WTC11 (cell line): Measurements from ENCODE around the gene ZNF714. TPM values are rescaled to one million over a fixed set of nuclear protein-coding genes. Genes with fewer than 3 reads are reported as not detected.

Source experiments
- ATAC-seq: fragments of 200-7000 bp; cut with Tn5 transposase; 2 replicates; pipeline ENCODE4 v1.10.0; 2021; ENCODE audit warnings: mild to moderate bottlenecking, moderate library complexity
- CTCF ChIA-PET: fragments of 300-600 bp; sonication (Branson Sonifier 250); formaldehyde crosslinking; loops from one replicate; lab custom pipeline; 2021; ENCODE audit warnings: antibody characterized with exemption; lab: Charles Lee
- POLR2A ChIA-PET: fragments of 350-600 bp; sonication (Branson Sonifier 250); formaldehyde crosslinking; loops from one replicate; lab custom pipeline; 2021; ENCODE audit warnings: antibody characterized with exemption; lab: Charles Lee
- DNase-seq: peaks from one replicate; pipeline ENCODE4 v3.0.0; 2021; ENCODE audit warnings: low spot score
- H3K27ac Mint-ChIP-seq: 2 replicates; pipeline ENCODE4 v1.8.0; 2021; ENCODE audit warnings: mixed read lengths
- H3K27me3 Mint-ChIP-seq: 2 replicates; pipeline ENCODE4 v1.8.0; 2021; ENCODE audit warnings: low read depth, mild to moderate bottlenecking, moderate library complexity, mixed read lengths
- H3K36me3 Mint-ChIP-seq: 2 replicates; pipeline ENCODE4 v1.8.0; 2021; ENCODE audit warnings: mixed read lengths
- H3K4me1 Mint-ChIP-seq: 2 replicates; pipeline ENCODE4 v1.8.0; 2022; ENCODE audit warnings: mixed read lengths
- H3K4me3 Mint-ChIP-seq: 2 replicates; pipeline ENCODE4 v1.8.0; 2021; ENCODE audit warnings: mild to moderate bottlenecking, moderate library complexity, mixed read lengths
- H3K9me3 Mint-ChIP-seq: 2 replicates; pipeline ENCODE4 v1.8.0; 2021; ENCODE audit warnings: mixed read lengths
- ATF6 ChIP-seq: sonication (generic); formaldehyde crosslinking; IDR thresholded peaks from 2 replicates; pipeline ENCODE4 v1.8.1; 2023; ENCODE audit warnings: mild to moderate bottlenecking, missing genetic modification reagents
- CBFB ChIP-seq: sonication (generic); formaldehyde crosslinking; IDR thresholded peaks from 2 replicates; pipeline ENCODE4 v1.8.1; 2022; ENCODE audit warnings: mild to moderate bottlenecking, low read depth, missing genetic modification reagents
- ELF4 ChIP-seq: sonication (generic); formaldehyde crosslinking; IDR thresholded peaks from 2 replicates; pipeline ENCODE4 v1.8.1; 2022; ENCODE audit warnings: low read depth, mild to moderate bottlenecking, moderate library complexity, missing genetic modification reagents
- FOXJ3 ChIP-seq: sonication (generic); formaldehyde crosslinking; IDR thresholded peaks from 2 replicates; pipeline ENCODE4 v1.9.0; 2021; ENCODE audit warnings: missing genetic modification reagents, mild to moderate bottlenecking, borderline replicate concordance
- FOXP1 ChIP-seq: sonication (generic); formaldehyde crosslinking; IDR thresholded peaks from 2 replicates; pipeline ENCODE4 v1.8.0; 2022; ENCODE audit warnings: missing genetic modification reagents, mild to moderate bottlenecking, moderate library complexity, borderline replicate concordance
- FOXP4 ChIP-seq: sonication (generic); formaldehyde crosslinking; IDR thresholded peaks from 2 replicates; pipeline ENCODE4 v1.8.0; 2022; ENCODE audit warnings: mild to moderate bottlenecking, missing genetic modification reagents
- GABPB1 ChIP-seq: sonication (generic); formaldehyde crosslinking; IDR thresholded peaks from 2 replicates; pipeline ENCODE4 v1.8.1; 2023; ENCODE audit warnings: mild to moderate bottlenecking, missing genetic modification reagents
- GTF2I ChIP-seq: fragments of 250-450 bp; sonication (Bioruptor Pico); conservative IDR thresholded peaks from 2 replicates; pipeline ENCODE4 v1.4.0; 2021; ENCODE audit warnings: mild to moderate bottlenecking
- MLX ChIP-seq: sonication (generic); formaldehyde crosslinking; IDR thresholded peaks from 2 replicates; pipeline ENCODE4 v1.8.1; 2023; ENCODE audit warnings: mild to moderate bottlenecking, missing genetic modification reagents, moderate library complexity
- MYBL2 ChIP-seq: sonication (generic); formaldehyde crosslinking; IDR thresholded peaks from 2 replicates; pipeline ENCODE4 v1.8.1; 2023; ENCODE audit warnings: mild to moderate bottlenecking, moderate library complexity, missing genetic modification reagents
- NFATC4 ChIP-seq: fragments of 250-450 bp; sonication (Bioruptor Pico); IDR thresholded peaks from 2 replicates; pipeline ENCODE4 v1.9.0; 2021; ENCODE audit warnings: mild to moderate bottlenecking
- NFE2L1 ChIP-seq: sonication (generic); formaldehyde crosslinking; IDR thresholded peaks from 2 replicates; pipeline ENCODE4 v1.8.1; 2023; ENCODE audit warnings: missing genetic modification reagents
- NR3C1 ChIP-seq: sonication (generic); formaldehyde crosslinking; conservative IDR thresholded peaks from 2 replicates; pipeline ENCODE4 v1.8.1; 2023; ENCODE audit warnings: low read depth, mild to moderate bottlenecking, missing genetic modification reagents
- OVOL2 ChIP-seq: fragments of 250-450 bp; sonication (Bioruptor Pico); IDR thresholded peaks from 2 replicates; pipeline ENCODE4 v1.9.0; 2021; ENCODE audit warnings: mild to moderate bottlenecking, borderline replicate concordance
- RELA ChIP-seq: sonication (generic); formaldehyde crosslinking; IDR thresholded peaks from 2 replicates; pipeline ENCODE4 v1.8.1; 2022; ENCODE audit warnings: missing genetic modification reagents, mild to moderate bottlenecking, borderline replicate concordance
- SMAD4 ChIP-seq: sonication (generic); formaldehyde crosslinking; IDR thresholded peaks from 2 replicates; pipeline ENCODE4 v1.8.0; 2022; ENCODE audit warnings: mild to moderate bottlenecking, missing genetic modification reagents
- SOX15 ChIP-seq: fragments of 250-450 bp; sonication (Bioruptor Pico); IDR thresholded peaks from 2 replicates; pipeline ENCODE4 v1.9.0; 2021; ENCODE audit warnings: mild to moderate bottlenecking
- USF1 ChIP-seq: sonication (generic); formaldehyde crosslinking; IDR thresholded peaks from 2 replicates; pipeline ENCODE4 v1.8.0; 2022; ENCODE audit warnings: mild to moderate bottlenecking, missing genetic modification reagents
- USF2 ChIP-seq: sonication (generic); formaldehyde crosslinking; IDR thresholded peaks from 2 replicates; pipeline ENCODE4 v1.8.1; 2023; ENCODE audit warnings: mild to moderate bottlenecking, missing genetic modification reagents, moderate library complexity
- ZBTB21 ChIP-seq: sonication (generic); formaldehyde crosslinking; IDR thresholded peaks from 2 replicates; pipeline ENCODE4 v1.8.1; 2023; ENCODE audit warnings: mild to moderate bottlenecking, missing genetic modification reagents, borderline replicate concordance
- ZMAT4 ChIP-seq: fragments of 250-450 bp; sonication (Bioruptor Pico); IDR thresholded peaks from 2 replicates; pipeline ENCODE4 v1.9.0; 2021; ENCODE audit warnings: mild to moderate bottlenecking
- ZNF219 ChIP-seq: sonication (generic); formaldehyde crosslinking; IDR thresholded peaks from 2 replicates; pipeline ENCODE4 v1.8.0; 2023; ENCODE audit warnings: missing genetic modification reagents, mild to moderate bottlenecking, borderline replicate concordance
- ZNF423 ChIP-seq: fragments of 250-450 bp; sonication (Bioruptor Pico); IDR thresholded peaks from 2 replicates; pipeline ENCODE4 v2.1.2; 2022; ENCODE audit warnings: mild to moderate bottlenecking, moderate library complexity
- total RNA-seq: library from RNA; stranded (reverse); gene quantifications from 3 replicates; pipeline ENCODE4 v1.2.3, GENCODE V29; 2021

ZNF714 gene
- total RNA-seq, 1 experiment from 2014 or later = 60.4 TPM

GRCh38 chr19:21127898-21128297 lies 45.9 kb downstream of the ZNF714 start:
- DNase-seq (no peak), ATAC-seq (no peak)
- CTCF ChIA-PET = no interaction called here
- TF ChIP-seq FOXP4 = no peak
- no peak for TF ChIP-seq ZMAT4 (CRISPR knock-in tag)
- no peak for TF ChIP-seq GABPB1 (CRISPR knock-in tag)
- TF ChIP-seq FOXJ3 (CRISPR knock-in tag) = no peak
- TF ChIP-seq GTF2I (CRISPR knock-in tag) = no peak
- no peak for TF ChIP-seq USF2 (CRISPR knock-in tag)
- no peak for TF ChIP-seq MLX (CRISPR knock-in tag)
- TF ChIP-seq NFATC4 (CRISPR knock-in tag) = no peak
- TF ChIP-seq ZBTB21 (CRISPR knock-in tag) = no peak
- TF ChIP-seq FOXP1 (CRISPR knock-in tag) = no peak
- TF ChIP-seq ELF4 = no peak
- no peak for TF ChIP-seq SOX15 (CRISPR knock-in tag)
- no peak for TF ChIP-seq RELA (CRISPR knock-in tag)
- TF ChIP-seq ZNF423 (CRISPR knock-in tag) = no peak
- no peaks in the 10 kb centered on the region for H3K27me3 Mint-ChIP-seq
- H3K36me3 Mint-ChIP-seq = peaks cover 16% of the 10 kb centered on the region
- POLR2A ChIA-PET = interaction anchor here (0.6 kb wide), 1 partner anchor 46 kb away, joined by 3 read pairs; the partner anchor contains the start of gene ZNF714
- H3K9me3 Mint-ChIP-seq = peaks cover 16% of the 10 kb centered on the region
- peaks cover 15% of the 10 kb centered on the region for H3K4me1 Mint-ChIP-seq
- no peak overlapping the region for H3K27ac Mint-ChIP-seq
- H3K4me3 Mint-ChIP-seq = no peak overlapping the region

- H3K4me1 Mint-ChIP-seq = peaks cover 15% of the 10 kb centered on the region
- TF ChIP-seq GABPB1 (CRISPR knock-in tag) = no peak
- no peak for TF ChIP-seq ZNF423 (CRISPR knock-in tag)
- no peak for TF ChIP-seq NR3C1 (CRISPR knock-in tag)
- ATAC-seq (no peak), DNase-seq (no peak)
- H3K27ac Mint-ChIP-seq = peak overlapping the region; percentile 47; the same call in 1 of the 2 replicates
- ChIA-PET CTCF (no interaction called here), POLR2A (interaction anchor here (0.6 kb wide), 1 partner anchor 226 kb away, joined by 3 read pairs; no protein-coding TSS in a partner anchor)
- no peak overlapping the region for H3K4me3 Mint-ChIP-seq
- peaks cover 28% of the 10 kb centered on the region for H3K9me3 Mint-ChIP-seq
- peaks cover 16% of the 10 kb centered on the region for H3K36me3 Mint-ChIP-seq
- H3K27me3 Mint-ChIP-seq = peaks cover 3% of the 10 kb centered on the region; the same call in 1 of the 2 replicates
These were observed 47.1 kb downstream of the ZNF714 start for GRCh38 chr19:21128901-21129698.

GRCh38 chr19:21130097-21130775 lies 48.2 kb downstream of the ZNF714 start:
- no peak overlapping the region; the same call in 1 of the 2 replicates for H3K4me3 Mint-ChIP-seq
- ChIA-PET POLR2A (no interaction called here), CTCF (no interaction called here)
- H3K4me1 Mint-ChIP-seq = peaks cover 15% of the 10 kb centered on the region
- H3K27me3 Mint-ChIP-seq = peaks cover 9% of the 10 kb centered on the region; the same call in 1 of the 2 replicates
- DNase-seq (no peak), ATAC-seq (no peak)
- H3K9me3 Mint-ChIP-seq = peaks cover 39% of the 10 kb centered on the region
- H3K27ac Mint-ChIP-seq = peak overlapping the region; percentile 8; the same call in 1 of the 2 replicates
- H3K36me3 Mint-ChIP-seq = peaks cover 18% of the 10 kb centered on the region
- no peak for TF ChIP-seq ZNF219 (CRISPR knock-in tag)
- TF ChIP-seq OVOL2 = no peak
- TF ChIP-seq ATF6 (CRISPR knock-in tag) = no peak
- no peak for TF ChIP-seq CBFB (CRISPR knock-in tag)
- no peak for TF ChIP-seq USF1 (CRISPR knock-in tag)
- no peak for TF ChIP-seq NFE2L1 (CRISPR knock-in tag)
- TF ChIP-seq MYBL2 = no peak
- no peak for TF ChIP-seq SMAD4 (CRISPR knock-in tag)
